GM12878 (cell line): Measurements from ENCODE around the gene ADAMTS3. TPM values are rescaled to one million over a fixed set of nuclear protein-coding genes. Genes with fewer than 3 reads are reported as not detected.

Source experiments
- DPF2 ChIP-seq: fragments of 450-650 bp; IDR thresholded peaks from 2 replicates; pipeline ENCODE4 v1.6.1; 2017; ENCODE audit warnings: mild to moderate bottlenecking
- EGR1 ChIP-seq, 2 experiments: IDR thresholded peaks; 1 replicate in 1 of 2; 2 replicates in 1 of 2; pipeline ENCODE4 v1.6.1; 2011 to 2012; ENCODE audit warnings: low read depth in 2 of 2, low read length in 2 of 2, borderline replicate concordance in 1 of 2, mild to moderate bottlenecking in 1 of 2, moderate library complexity in 1 of 2
- EZH2 ChIP-seq: IDR thresholded peaks from 2 replicates; pipeline ENCODE4 v1.6.1; 2012; ENCODE audit warnings: low read depth, mild to moderate bottlenecking, control low read depth, inconsistent platforms, low read length, borderline replicate concordance; ENCODE audit not compliant: control insufficient read depth
- HDAC2 ChIP-seq: fragments of 200-600 bp; sonication (generic); IDR thresholded peaks from 2 replicates; pipeline ENCODE4 v1.6.1; 2017
- MYC ChIP-seq: IDR thresholded peaks from 2 replicates; pipeline ENCODE4 v1.6.1; 2011; ENCODE audit warnings: mild to moderate bottlenecking, low read length, moderate library complexity, inconsistent platforms; ENCODE audit not compliant: insufficient read depth, insufficient replicate concordance, insufficient read length, severe bottlenecking
- NR2C1 ChIP-seq: fragments of 450-650 bp; IDR thresholded peaks from 2 replicates; pipeline ENCODE4 v1.6.1; 2017; ENCODE audit warnings: antibody characterized with exemption, mild to moderate bottlenecking, moderate library complexity
- SMC3 ChIP-seq: IDR thresholded peaks from 2 replicates; pipeline ENCODE4 v1.6.1; 2011; ENCODE audit warnings: low read length, improper control_type of control experiment, borderline replicate concordance
- polyA plus RNA-seq, 11 experiments: library from polyadenylated mRNA; depleted of rRNA in 4 of 11; unstranded in 6 of 11; stranded (reverse) in 5 of 11; fragments of >200 nt; fragmentation: Nextera tagmentation in 4 of 11; fragmentation: Illumina TruSeq in 1 of 11; extraction: Ambion mirVana in 4 of 11; extraction: Trizol in 1 of 11; gene quantifications; 1 replicate in 1 of 11; 2 replicates in 10 of 11; pipeline versions ENCODE4 v1.2.1 to v1.2.3, GENCODE V29; 2011 to 2016; ENCODE audit warnings: inconsistent platforms in 2 of 11, missing spikeins in 2 of 11, low read depth in 1 of 11
- total RNA-seq, 4 experiments: library from RNA; depleted of rRNA in 3 of 4; stranded (reverse); fragments of >200 nt in 3 of 4; fragmentation: Illumina TruSeq in 1 of 4; extraction: Trizol in 1 of 4; gene quantifications; 2 replicates each; pipeline versions ENCODE4 v1.2.1 to v1.2.3, GENCODE V29; 2013 to 2021
- TF ChIP-seq, protein P1 (sequence below): fragments of 450-650 bp; IDR thresholded peaks from 2 replicates; pipeline ENCODE4 v1.6.1; 2017; ENCODE audit warnings: mild to moderate bottlenecking, low read depth, inconsistent platforms; ENCODE audit not compliant: poor library complexity, severe bottlenecking
- TF ChIP-seq, protein P2 (sequence below): fragments of 450-650 bp; IDR thresholded peaks from 2 replicates; pipeline ENCODE4 v1.6.1; 2018; ENCODE audit warnings: mild to moderate bottlenecking, low read depth, moderate library complexity; ENCODE audit not compliant: partially characterized antibody

Gene ADAMTS3
- total and polyA plus RNA-seq, 10 of the 15 experiments (the other 5 are each of a cell fraction or from before 2014, with no cell fraction given), result under 0.01 to 0.07 (median 0.02) TPM; not detected in 6

DNA sequence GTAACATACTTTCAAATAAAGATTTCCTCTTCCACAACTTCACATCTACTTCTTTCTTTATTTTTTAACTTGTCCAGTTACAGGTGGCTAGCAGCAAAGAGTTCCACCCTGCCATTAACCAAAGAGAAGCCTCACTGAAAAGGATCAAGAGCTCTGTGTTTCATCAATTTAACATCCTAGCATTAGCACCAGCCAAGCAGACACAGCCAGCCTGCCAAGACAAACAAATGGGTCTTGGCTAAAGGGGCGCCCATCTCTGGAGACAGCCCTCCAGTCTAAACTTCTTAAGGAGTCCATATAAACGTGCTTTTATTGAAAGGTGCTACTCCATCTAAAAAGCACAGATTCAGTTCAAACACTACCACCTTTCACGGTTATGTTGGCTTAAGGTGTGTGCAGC is 105.3 kb downstream of the ADAMTS3 start (continued):
- TF ChIP-seq, protein P1, sequence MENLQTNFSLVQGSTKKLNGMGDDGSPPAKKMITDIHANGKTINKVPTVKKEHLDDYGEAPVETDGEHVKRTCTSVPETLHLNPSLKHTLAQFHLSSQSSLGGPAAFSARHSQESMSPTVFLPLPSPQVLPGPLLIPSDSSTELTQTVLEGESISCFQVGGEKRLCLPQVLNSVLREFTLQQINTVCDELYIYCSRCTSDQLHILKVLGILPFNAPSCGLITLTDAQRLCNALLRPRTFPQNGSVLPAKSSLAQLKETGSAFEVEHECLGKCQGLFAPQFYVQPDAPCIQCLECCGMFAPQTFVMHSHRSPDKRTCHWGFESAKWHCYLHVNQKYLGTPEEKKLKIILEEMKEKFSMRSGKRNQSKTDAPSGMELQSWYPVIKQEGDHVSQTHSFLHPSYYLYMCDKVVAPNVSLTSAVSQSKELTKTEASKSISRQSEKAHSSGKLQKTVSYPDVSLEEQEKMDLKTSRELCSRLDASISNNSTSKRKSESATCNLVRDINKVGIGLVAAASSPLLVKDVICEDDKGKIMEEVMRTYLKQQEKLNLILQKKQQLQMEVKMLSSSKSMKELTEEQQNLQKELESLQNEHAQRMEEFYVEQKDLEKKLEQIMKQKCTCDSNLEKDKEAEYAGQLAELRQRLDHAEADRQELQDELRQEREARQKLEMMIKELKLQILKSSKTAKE, result no peak
- no peak for TF ChIP-seq EGR1 (IDR thresholded peaks at IDR 0.05; ENCODE audit: borderline replicate concordance in 1 of 2, low read depth in 2 of 2, low read length in 2 of 2)
- TF ChIP-seq MYC, result no peak
- no peak for TF ChIP-seq SMC3
- no peak for TF ChIP-seq NR2C1
- no peak for TF ChIP-seq EZH2
- no peak for TF ChIP-seq DPF2
- TF ChIP-seq, protein P2, sequence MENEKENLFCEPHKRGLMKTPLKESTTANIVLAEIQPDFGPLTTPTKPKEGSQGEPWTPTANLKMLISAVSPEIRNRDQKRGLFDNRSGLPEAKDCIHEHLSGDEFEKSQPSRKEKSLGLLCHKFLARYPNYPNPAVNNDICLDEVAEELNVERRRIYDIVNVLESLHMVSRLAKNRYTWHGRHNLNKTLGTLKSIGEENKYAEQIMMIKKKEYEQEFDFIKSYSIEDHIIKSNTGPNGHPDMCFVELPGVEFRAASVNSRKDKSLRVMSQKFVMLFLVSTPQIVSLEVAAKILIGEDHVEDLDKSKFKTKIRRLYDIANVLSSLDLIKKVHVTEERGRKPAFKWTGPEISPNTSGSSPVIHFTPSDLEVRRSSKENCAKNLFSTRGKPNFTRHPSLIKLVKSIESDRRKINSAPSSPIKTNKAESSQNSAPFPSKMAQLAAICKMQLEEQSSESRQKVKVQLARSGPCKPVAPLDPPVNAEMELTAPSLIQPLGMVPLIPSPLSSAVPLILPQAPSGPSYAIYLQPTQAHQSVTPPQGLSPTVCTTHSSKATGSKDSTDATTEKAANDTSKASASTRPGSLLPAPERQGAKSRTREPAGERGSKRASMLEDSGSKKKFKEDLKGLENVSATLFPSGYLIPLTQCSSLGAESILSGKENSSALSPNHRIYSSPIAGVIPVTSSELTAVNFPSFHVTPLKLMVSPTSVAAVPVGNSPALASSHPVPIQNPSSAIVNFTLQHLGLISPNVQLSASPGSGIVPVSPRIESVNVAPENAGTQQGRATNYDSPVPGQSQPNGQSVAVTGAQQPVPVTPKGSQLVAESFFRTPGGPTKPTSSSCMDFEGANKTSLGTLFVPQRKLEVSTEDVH, result no peak
- no peak for TF ChIP-seq HDAC2
